ENCODE measurements around the gene TCEA2. TPM values are rescaled to one million over a fixed set of nuclear protein-coding genes. Genes with fewer than 3 reads are reported as not detected.

The TCEA2 gene
- polyA plus RNA-seq, 3 donors, result 15.7 to 24.3 (median 16.0) TPM

GRCh38 chr20:64021124-64021975 lies 41.6 kb upstream of the TCEA2 start:
- H3K27ac Mint-ChIP-seq, result no peak overlapping the region

More at GRCh38 chr20:64021124-64021975, 41.6 kb upstream of the TCEA2 start:
- no peak overlapping the region for H3K4me3 Mint-ChIP-seq
- Histone ChIP-seq H4K20me1 (ENCODE audit: insufficient read depth, low read length) (peaks cover 17% of the 10 kb centered on the region), H3K79me2 (ENCODE audit: insufficient read depth, low read length) (no peaks in the 10 kb centered on the region), H2AFZ (ENCODE audit: insufficient read depth, low read depth, low read length, poor library complexity, severe bottlenecking) (no peak overlapping the region), H3K27me3 (ENCODE audit: control insufficient read depth in 2 of 2, insufficient read depth in 2 of 2, low read length in 2 of 2) (no peaks in the 10 kb centered on the region), H3K9me3 (replicated peaks in 1 of 2; ENCODE audit: control insufficient read depth in 1 of 2, insufficient read depth in 1 of 2, low read length in 2 of 2) (no peaks in the 10 kb centered on the region), H3K9ac (ENCODE audit: insufficient read depth, low read length, poor library complexity, severe bottlenecking) (no peak overlapping the region), H3K4me3 (replicated peaks in 1 of 3; ENCODE audit: low read depth in 2 of 3, low read length in 3 of 3) (no peak overlapping the region), H3K27ac (ENCODE audit: low read depth in 1 of 2, low read length in 2 of 2) (no peak overlapping the region), H3K4me2 (replicated peaks; ENCODE audit: extremely low read depth, low read length, poor library complexity, severe bottlenecking) (no peak overlapping the region), H3K36me3 (replicated peaks in 1 of 2; ENCODE audit: control insufficient read depth in 1 of 2, insufficient read depth in 2 of 2, low read length in 2 of 2) (peaks cover 74 to 95% of the 10 kb centered on the region in 2 donors), H3K4me1 (ENCODE audit: control insufficient read depth in 1 of 2, insufficient read depth in 2 of 2, low read length in 2 of 2) (no peaks in the 10 kb centered on the region)
- peaks cover 0 to 3% (median 0%) of the 10 kb centered on the region in 7 donors for H3K9me3 Mint-ChIP-seq
- no peak for DNase-seq
- peaks cover 5% of the 10 kb centered on the region for H3K4me1 Mint-ChIP-seq
- intact Hi-C loops (cut with micrococcal nuclease), result no loop called here
- TF ChIP-seq CTCF (IDR thresholded peaks at IDR 0.05), result no peak
- H3K36me3 Mint-ChIP-seq, result peaks cover 77 to 96% of the 10 kb centered on the region in 2 donors
- 98% methylated on average over 36 of the region's 36 CpGs for WGBS (ENCODE audit: insufficient coverage)
- H3K27me3 Mint-ChIP-seq (ENCODE audit: low read depth in 3 of 3), result no peaks in the 10 kb centered on the region

Measured in CD14-positive monocyte (primary cell).